ENCODE data around the gene ERICH4. TPM values are rescaled to one million over a fixed set of nuclear protein-coding genes. Genes with fewer than 3 reads are reported as not detected.
"Not testable (repeated sequence)": the region's sequence is repeated elsewhere in the genome, so short reads cannot be mapped to it uniquely, and the experiment has no call there.

Gene ERICH4
- total RNA-seq, 1 donor from 2014 or later = not detected

GRCh38 chr19:41479757-41480191, 36.8 kb downstream of the ERICH4 start:
- TF ChIP-seq CTCF (IDR thresholded peaks at IDR 0.05; ENCODE audit: insufficient read depth, low read length, severe bottlenecking) = no peak
- Histone ChIP-seq H3K27me3 (ENCODE audit: control insufficient read depth, insufficient read depth, low read length) (no peaks in the 10 kb centered on the region), H3K4me3 (ENCODE audit: low read depth, low read length) (no peak overlapping the region), H3K36me3 (ENCODE audit: control insufficient read depth, insufficient read depth, low read length) (no peaks in the 10 kb centered on the region)
- peak; percentile 28 for DNase-seq (ENCODE audit: low read depth)
- no peak for FAIRE-seq

- peak; percentile 66 for FAIRE-seq
- DNase-seq (ENCODE audit: low read depth) = no peak
- H3K36me3 ChIP-seq (ENCODE audit: control insufficient read depth, insufficient read depth, low read length) = no peaks in the 10 kb centered on the region
- no peak overlapping the region for H3K4me3 ChIP-seq (ENCODE audit: low read depth, low read length)
- H3K27me3 ChIP-seq (ENCODE audit: control insufficient read depth, insufficient read depth, low read length) = no peaks in the 10 kb centered on the region
- no peak for TF ChIP-seq CTCF (IDR thresholded peaks at IDR 0.05; ENCODE audit: insufficient read depth, low read length, severe bottlenecking)
Observed at GRCh38 chr19:41480336-41480735, 37.4 kb downstream of the ERICH4 start.

- DNase-seq (ENCODE audit: low read depth) (no peak), FAIRE-seq (no peak)
- no peak overlapping the region for H3K4me3 ChIP-seq (ENCODE audit: low read depth, low read length)
- H3K27me3 ChIP-seq (ENCODE audit: control insufficient read depth, insufficient read depth, low read length) = no peaks in the 10 kb centered on the region
- no peaks in the 10 kb centered on the region for H3K36me3 ChIP-seq (ENCODE audit: control insufficient read depth, insufficient read depth, low read length)
- no peak for TF ChIP-seq CTCF (IDR thresholded peaks at IDR 0.05; ENCODE audit: insufficient read depth, low read length, severe bottlenecking)
Observed at GRCh38 chr19:41484822-41485221, 41.9 kb downstream of the ERICH4 start.

- not testable (repeated sequence) for H3K4me3 ChIP-seq (ENCODE audit: low read depth, low read length); DNase-seq (ENCODE audit: low read depth); H3K27me3 ChIP-seq (ENCODE audit: control insufficient read depth, insufficient read depth, low read length); FAIRE-seq; H3K36me3 ChIP-seq (ENCODE audit: control insufficient read depth, insufficient read depth, low read length)
Observed at GRCh38 chr19:41486953-41487352, 44.0 kb downstream of the ERICH4 start.

- Histone ChIP-seq H3K4me3 (ENCODE audit: low read depth, low read length) (no peak overlapping the region), H3K36me3 (ENCODE audit: control insufficient read depth, insufficient read depth, low read length) (no peaks in the 10 kb centered on the region), H3K27me3 (ENCODE audit: control insufficient read depth, insufficient read depth, low read length) (peaks cover 1% of the 10 kb centered on the region)
- no peak for TF ChIP-seq CTCF (IDR thresholded peaks at IDR 0.05; ENCODE audit: insufficient read depth, low read length, severe bottlenecking)
- FAIRE-seq = no peak
- no peak for DNase-seq (ENCODE audit: low read depth)
Observed at GRCh38 chr19:41492843-41493242, 49.9 kb downstream of the ERICH4 start.

Other genes with a start within 250 kb of the ERICH4 start
- 13.3 and 23.4 TPM in 2 replicates for gene CYP2S1, start 249.9 kb upstream of the ERICH4 start, total RNA-seq
- gene AXL, start 223.9 kb upstream of the ERICH4 start, total RNA-seq = 19.5 and 23.7 TPM in 2 replicates
- gene HNRNPUL1, start 178.8 kb upstream of the ERICH4 start, total RNA-seq = 41.9 and 43.5 TPM in 2 replicates
- gene CCDC97, start 133.0 kb upstream of the ERICH4 start, total RNA-seq = 7.9 and 12.9 TPM in 2 replicates
- gene TGFB1, start 89.2 kb upstream of the ERICH4 start, total RNA-seq = 4.5 and 5.2 TPM in 2 replicates
- gene B9D2, start 79.0 kb upstream of the ERICH4 start, total RNA-seq = 1.1 and 1.9 TPM in 2 replicates
- gene TMEM91, start 66.6 kb upstream of the ERICH4 start, total RNA-seq = 7.6 and 10.2 TPM in 2 replicates
- 13.7 and 58.4 TPM in 2 replicates for gene EXOSC5, start 45.8 kb upstream of the ERICH4 start, total RNA-seq
- gene BCKDHA, start 45.3 kb upstream of the ERICH4 start, total RNA-seq = 39.6 and 41.6 TPM in 2 replicates
- 3.2 and 14.3 TPM in 2 replicates for gene B3GNT8, start 15.8 kb upstream of the ERICH4 start, total RNA-seq
- gene DMAC2, start 3.2 kb upstream of the ERICH4 start, total RNA-seq = 39.5 and 40.2 TPM in 2 replicates
- gene CEACAM21, start 133.0 kb downstream of the ERICH4 start, total RNA-seq = not detected in 2 replicates
- gene CEACAM4, start 183.9 kb downstream of the ERICH4 start, total RNA-seq = not detected in 2 replicates
- 0.79 and 7.3 TPM in 2 replicates for gene CEACAM7, start 245.1 kb downstream of the ERICH4 start, total RNA-seq